B cell (primary cell): ENCODE results near the gene JPH3.

Source experiments
- EZH2 ChIP-seq: IDR thresholded peaks from 2 replicates; pipeline ENCODE4 v1.6.1; 2012; ENCODE audit warnings: borderline replicate concordance, low read depth, mild to moderate bottlenecking, moderate library complexity, low read length; ENCODE audit not compliant: insufficient read depth, poor library complexity, severe bottlenecking
- TF ChIP-seq, protein P1 (sequence below): fragments of 200-600 bp; IDR thresholded peaks from one replicate; pipeline ENCODE4 v1.8.0; 2022; ENCODE audit warnings: antibody characterized with exemption, mild to moderate bottlenecking

DNA sequence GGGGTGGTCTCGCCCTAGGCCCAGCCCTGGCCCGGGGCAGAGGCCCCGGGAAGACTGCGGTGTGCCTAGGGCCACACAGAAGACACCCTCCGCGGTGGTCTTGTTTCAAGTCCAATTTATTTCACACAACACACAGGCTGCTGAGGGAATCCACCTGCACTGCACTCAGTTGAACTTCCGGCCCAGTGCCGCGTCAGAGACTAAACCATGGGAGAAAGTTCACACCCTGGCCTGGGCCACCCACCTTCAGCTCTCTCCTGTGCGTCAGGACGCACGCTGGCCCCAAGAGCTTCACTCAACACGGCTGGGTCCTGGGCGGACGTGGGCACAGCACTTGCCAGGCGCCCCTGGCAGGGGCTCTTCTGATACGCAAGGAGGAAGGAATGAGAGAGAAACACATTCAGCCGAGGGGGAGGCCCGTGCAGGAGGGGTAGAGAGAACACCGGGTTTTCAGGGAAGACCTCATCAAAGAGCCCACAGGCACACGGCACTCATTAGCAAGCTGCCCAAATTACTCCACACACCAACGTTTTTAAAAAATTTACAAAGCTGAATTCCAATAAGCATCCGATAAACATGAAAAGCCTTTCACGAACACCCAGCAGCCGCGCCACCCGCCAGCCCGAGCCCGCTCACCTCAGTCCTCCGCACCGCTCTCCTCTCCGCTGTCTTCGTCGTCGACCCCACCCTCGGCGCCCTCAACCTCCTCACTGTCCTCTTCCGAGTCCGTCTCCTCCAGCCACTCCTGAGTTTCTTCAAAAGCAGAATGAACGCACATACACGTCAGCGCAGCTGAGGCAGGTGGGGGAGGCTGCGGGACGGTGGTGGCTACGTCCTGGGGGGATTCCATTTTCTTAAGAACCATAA is 105.6 kb downstream of the JPH3 start:
- TF ChIP-seq, protein P1, sequence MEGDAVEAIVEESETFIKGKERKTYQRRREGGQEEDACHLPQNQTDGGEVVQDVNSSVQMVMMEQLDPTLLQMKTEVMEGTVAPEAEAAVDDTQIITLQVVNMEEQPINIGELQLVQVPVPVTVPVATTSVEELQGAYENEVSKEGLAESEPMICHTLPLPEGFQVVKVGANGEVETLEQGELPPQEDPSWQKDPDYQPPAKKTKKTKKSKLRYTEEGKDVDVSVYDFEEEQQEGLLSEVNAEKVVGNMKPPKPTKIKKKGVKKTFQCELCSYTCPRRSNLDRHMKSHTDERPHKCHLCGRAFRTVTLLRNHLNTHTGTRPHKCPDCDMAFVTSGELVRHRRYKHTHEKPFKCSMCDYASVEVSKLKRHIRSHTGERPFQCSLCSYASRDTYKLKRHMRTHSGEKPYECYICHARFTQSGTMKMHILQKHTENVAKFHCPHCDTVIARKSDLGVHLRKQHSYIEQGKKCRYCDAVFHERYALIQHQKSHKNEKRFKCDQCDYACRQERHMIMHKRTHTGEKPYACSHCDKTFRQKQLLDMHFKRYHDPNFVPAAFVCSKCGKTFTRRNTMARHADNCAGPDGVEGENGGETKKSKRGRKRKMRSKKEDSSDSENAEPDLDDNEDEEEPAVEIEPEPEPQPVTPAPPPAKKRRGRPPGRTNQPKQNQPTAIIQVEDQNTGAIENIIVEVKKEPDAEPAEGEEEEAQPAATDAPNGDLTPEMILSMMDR = no peak
- TF ChIP-seq EZH2 = no peak
